GM21423 (cell line): ENCODE measurements around the gene ABI3BP.

Experiments used
- ATAC-seq: cut with Tn5 transposase; IDR thresholded peaks from one replicate; pipeline ENCODE4 v1.9.1; 2021; ENCODE audit warnings: mild to moderate bottlenecking, moderate library complexity; ENCODE audit not compliant: unreplicated experiment

The ABI3BP gene

DNA sequence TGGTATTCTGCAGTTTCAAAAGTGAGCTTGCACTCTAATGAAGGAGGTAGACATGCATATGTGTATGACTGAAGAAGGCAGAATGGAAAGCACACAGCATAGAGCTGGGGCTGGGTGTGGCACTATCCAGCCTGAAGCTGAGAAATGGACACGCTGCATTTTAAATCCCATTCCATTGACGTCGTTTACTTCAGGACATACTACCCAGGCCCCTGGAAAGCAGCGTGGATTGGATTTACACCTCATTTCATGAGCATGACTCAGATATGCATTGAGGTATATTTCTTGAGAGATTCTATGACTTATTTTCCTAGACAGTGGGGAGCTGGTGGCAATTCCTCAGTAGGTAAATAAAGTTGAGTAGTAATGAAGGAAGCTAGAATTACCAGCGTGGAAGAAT is 101.4 kb downstream of the ABI3BP start:
- ATAC-seq, result no peak

DNA sequence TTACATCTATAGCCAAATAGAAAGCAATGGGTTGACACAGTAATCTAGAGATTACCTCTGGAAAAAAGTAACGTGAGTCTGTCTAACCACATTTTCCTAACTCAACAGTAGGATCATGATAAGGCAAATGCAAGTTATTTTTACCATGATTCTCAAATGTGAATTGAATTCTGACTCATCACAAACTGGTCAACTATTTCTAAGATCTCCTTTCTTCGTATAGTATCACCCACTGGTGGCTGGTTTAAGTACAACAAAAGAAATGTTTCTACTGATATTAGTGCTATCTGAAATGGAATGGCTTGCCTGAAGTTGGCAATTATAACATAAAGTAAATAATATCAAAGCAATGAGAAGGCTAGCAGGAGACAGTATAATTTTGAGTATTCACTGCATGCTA is 102.2 kb downstream of the ABI3BP start:
- ATAC-seq, result no peak

DNA sequence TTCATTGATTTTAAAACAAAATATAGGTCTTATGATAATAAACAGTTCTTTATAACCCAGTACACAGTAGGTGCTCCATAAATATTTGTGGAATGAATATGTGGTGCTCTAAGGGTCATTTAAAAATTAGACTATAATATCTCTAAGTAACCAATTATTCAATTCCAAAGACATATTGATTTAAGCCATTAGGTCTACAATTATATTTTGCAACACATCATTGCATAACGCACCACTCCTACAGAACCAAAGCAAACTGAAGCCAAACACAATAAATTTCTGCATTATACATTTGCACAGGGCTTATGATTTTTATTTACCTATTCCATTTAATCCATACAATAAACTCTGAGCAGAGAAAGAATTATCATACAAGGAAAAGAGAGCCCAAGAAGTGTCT is 104.3 kb downstream of the ABI3BP start:
- no peak for ATAC-seq

DNA sequence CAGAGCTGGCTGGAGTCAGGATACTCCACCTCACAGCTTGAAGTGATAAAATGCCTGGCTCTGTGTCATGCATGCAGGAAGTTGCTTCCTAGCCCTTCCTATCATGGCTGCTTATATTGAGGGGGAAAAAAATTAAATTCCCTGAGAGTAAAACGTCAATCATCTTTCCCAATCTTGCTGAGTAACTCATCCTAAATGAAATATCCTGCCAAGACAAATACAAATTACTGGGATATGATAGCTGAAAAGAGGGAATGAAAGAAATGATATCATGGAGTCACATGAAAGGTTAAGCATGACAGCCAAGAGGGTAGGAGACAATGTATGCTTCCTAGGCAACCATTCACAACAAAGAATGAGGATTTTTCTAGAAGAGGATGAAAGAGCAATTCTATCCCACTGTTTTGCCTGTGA is 110.6 kb downstream of the ABI3BP start:
- ATAC-seq, result no peak

DNA sequence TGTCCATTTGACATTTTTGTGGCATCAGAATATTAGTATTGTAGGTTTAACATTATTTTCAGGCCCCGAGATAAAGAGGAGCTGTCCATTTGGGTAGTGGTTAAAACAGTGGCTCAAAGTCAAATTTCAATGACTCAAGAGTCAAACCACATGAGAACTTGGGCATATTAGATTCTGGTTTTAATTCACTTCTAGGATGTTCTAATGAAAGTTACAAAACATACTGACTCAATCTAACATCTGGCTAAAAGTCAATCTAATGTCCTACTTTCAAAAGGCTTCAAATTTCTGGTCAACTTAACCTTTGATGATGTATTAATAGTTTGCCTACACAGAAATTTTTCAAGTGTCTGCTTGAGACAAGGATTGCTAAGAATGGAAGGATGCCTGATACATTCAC is 112.4 kb downstream of the ABI3BP start:
- ATAC-seq, result no peak

DNA sequence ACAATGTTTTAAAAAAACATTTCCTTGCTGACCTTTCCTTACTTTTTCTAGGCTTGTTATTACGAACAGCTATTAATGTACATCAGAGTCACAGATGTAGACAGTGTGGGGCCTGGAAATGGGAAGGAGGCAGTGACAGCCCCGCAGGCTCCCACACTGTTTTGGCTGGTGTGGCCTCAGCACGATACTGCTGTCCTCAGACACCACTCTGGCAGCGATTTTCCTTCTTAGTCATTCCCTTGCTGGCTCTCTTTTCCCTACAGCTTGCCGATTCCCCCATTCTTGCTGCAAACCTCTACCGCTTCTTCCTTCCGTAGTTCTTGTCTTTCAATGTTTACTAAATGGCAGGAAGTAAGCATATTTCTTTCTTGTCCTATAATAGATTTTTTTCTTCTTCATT is 113.1 kb downstream of the ABI3BP start:
- ATAC-seq, result no peak

DNA sequence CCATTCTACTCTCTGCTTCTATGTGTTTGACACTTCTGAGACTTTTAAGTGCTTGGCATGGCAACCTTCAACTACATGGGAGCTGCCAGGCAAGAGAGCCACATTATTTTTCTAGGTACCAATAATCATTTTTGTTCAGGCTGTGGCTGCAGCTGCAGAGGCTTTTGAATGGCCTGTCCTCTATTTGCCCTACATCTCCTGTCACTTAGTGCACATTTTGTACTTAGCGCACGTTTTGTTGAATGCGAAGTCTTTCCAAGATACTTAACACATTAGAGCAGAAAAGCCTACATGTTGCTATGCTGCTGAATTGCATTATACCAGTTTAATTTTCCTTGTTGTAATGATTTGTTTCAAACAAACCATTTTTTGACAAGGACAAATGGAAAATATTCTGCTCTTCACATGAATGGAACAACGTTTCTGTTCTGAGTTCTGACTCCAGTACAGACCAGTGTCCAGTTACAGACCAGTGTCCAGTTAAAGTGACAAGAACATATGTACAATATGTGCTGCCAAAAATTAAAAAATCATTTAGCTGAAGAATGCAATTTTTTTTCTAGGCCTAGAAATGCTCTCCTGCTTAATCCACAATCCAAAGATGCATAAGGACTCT is 113.9 kb downstream of the ABI3BP start:
- no peak for ATAC-seq

DNA sequence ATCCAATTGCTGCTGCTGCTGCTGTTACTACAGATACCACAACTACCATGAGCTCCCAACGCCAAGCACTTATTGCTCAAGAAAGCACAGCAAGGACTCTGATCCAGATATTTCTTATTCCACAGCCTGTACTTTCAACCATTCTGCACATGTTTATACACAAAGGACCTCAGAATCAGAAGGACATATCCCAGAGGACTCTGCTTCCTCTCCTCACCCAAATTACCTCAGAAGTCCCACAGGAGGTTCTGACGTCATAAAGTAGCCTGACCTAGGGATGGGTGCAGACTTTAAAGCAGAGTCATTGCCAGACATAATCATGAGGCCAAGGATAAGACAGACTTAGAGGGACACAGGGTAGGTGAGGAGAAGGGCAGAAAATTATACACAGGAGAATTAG is 115.9 kb downstream of the ABI3BP start:
- no peak for ATAC-seq

DNA sequence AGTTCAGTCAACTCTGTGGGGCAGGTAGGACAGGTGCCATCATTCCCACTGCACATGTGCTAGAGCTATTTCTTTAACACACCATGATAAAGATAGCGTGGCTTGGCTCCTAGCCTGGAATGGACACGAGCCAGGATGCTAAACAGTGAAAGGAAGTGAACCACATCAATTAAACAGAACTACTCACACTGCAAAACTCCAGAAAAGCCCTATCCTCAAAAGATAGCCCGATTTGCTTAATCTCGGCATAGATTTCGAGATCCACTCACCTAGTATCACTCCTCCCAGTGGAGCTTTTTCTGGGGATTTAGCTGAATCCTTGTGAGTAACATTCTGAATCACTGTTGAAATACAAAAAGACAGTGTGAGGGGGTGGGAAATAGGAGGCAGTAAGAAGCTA is 118.0 kb downstream of the ABI3BP start:
- ATAC-seq, result no peak

DNA sequence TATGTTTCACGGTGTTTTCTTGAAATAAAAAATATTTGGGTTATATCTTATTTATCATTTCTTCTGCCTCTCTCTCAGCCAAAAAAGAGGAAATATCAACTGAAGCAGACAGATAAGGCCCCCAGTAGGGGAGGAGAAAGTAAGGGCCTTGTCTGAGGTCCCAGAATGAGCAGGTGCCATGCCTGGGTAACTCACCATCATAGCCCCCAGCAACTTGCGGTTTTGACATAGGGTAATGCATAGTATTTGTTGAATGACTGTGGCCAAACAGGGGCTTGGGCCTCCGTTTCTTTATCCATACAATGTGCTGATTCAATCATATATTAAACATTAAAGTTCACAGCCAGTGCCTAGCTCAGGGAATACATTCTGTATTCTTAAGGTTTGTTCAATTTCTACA is 119.6 kb downstream of the ABI3BP start:
- no peak for ATAC-seq

DNA sequence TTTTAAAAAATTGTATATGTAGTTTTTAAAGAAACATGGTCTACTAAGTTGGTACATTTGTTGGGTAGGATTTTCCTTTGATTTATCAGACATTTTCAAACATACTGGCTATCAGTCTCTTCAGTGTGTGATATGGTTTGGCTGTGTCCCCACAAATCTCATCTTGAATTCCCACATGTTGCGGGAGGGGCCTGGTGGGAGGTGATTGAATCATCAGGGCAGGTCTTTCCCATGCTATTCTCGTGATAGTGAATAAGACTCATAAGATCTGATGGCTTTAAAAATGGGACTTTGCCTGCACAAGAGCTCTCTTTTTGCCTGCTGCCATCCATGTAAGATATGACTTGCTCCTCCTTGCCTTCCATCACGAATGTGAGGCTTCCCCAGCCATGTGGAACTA is 121.9 kb downstream of the ABI3BP start:
- no peak for ATAC-seq

DNA sequence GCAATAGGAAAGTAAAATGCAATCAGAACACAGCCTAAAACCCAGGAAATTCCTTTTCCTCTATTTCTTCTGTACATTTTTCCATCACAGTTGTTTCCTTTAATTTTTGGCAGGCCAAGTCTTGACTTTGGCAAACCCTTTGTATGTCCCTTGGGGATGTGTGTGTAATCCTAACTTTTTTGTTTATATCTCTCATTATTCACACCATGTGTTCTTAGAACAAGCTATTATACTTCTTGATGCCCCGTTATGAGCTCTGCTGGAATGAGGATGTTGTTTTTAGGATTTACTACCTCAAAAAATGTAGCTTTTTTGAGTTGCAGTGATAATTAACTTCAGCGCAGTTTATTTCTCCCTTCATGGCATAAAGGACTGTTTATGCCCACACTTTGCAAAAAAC is 123.4 kb downstream of the ABI3BP start:
- ATAC-seq, result no peak

DNA sequence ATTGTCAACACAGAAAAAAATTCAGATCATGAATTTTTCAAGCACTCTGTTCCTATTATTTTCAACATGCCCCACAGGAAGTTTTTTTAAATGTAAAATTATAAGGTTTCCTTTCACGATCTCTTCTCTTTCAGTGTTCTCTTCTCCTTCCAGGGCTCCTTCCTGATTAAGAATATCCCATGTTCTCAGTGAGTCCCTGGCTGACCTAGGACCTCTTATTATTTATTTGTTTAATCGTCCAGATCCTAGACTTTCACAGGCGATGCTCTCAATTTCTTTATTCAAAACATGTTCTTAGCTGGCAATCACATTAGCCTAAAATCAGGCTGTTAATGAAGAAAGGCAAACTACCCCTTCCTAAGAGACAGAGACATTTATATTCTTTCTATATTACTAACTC is 124.3 kb downstream of the ABI3BP start:
- no peak for ATAC-seq

DNA sequence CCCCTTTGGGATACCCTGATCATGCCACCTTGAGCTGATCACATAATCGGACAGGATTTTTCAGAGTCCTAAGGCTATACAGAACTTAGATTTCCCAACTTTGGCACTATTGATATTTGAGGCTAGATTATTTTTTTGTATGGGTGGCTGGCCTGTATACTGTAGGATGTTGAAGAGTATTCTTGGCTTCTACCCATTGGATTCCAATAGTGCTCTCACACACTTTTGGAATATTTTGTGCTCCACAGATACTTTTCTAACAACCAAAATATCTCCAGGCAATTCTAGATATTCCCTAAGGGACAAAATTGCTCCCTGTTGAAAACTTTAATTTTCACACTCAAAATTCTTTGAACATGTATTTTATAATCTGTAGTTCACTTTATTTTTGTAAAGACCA is 125.1 kb downstream of the ABI3BP start:
- ATAC-seq, result no peak

DNA sequence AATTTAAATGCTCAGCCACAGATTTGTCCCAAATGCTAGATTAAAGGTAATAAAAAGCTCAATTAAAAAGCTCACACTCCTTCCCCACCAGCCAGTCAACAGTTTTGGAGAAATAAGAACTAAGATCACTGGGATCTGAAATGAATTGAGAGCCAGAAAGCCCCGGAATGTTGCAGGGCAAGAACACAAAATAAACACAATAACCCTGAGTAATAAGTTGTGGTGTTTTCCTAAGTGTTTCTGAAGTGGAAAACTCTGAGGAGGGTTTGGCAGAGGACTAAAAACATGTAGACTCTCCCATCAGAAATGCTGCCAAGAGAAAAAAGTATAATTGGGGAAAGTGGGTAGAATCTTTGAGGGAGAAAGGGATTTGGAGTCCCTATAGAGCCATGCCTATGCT is 127.8 kb downstream of the ABI3BP start:
- no peak for ATAC-seq

DNA sequence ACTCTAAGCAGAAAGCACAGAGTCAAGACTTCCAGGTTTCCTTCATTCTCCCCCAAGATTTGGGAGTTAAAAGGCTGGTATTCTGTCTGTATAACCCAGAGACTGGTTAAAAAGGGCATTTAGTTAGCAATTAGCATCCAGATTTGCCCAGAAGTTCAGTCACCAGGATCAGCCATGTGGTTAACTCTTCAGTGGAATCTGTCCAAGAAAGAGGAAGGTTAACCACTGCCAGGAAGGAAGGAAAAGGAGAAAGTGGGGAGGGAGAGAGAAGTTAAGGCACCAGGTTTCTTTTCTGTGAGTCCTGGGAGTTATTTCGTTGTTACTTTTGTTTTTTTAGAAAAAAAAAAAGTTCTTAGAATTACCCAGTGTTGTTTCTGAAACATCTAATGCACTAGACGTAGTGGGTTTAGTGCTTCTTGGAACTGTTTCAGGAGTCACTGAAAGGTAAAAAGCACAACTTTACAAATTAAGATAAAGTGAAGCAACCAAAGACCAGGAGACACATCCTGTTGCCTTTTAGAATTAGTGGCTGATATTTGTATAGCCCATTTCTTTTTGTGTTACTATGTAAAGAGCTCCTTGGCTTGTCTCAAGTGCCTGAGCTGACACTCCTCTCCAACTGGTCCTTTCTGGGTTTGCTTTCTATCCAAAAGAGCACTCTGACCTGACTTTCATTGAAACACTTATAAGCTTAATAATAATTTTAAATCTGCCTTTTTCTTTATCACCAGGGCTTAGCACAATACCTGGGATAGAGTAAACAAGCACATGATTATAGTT is 128.6 kb downstream of the ABI3BP start:
- no peak for ATAC-seq

DNA sequence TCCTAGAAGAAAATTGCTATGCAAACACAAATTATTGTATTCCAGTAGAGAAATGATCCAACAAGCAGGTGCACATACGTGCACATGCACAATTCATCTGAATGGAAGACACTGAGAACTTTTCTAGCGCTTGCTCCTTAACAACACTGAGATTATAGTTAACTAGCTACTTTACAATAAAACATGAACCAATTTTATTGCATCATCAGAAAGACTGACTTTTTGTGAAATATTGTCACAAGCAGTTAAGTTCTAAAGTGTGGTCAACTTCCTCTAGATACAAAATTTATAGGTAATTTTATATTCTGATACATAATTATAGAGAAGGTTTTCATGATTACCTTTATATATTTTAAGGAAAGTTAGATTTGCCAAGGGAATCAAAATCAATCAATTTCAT is 135.4 kb downstream of the ABI3BP start:
- ATAC-seq, result no peak

DNA sequence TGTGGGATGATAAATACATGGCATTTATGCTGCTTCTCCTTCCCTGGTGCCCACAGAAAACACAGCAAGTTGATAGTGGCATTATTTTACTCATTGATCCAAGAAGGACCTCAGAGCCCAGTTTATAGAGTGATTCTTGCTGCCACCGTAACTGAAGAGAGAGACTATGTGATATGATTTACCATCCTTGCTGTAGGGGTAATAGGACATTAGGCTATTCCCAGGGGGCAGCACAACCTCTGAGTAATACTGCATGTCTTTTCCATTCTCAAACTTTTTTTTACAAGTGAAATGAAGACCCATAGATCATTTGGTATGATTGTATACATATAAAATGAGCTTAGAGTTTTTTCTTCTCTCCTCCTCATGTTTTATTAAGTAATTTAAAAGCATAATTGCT is 136.4 kb downstream of the ABI3BP start:
- no peak for ATAC-seq

DNA sequence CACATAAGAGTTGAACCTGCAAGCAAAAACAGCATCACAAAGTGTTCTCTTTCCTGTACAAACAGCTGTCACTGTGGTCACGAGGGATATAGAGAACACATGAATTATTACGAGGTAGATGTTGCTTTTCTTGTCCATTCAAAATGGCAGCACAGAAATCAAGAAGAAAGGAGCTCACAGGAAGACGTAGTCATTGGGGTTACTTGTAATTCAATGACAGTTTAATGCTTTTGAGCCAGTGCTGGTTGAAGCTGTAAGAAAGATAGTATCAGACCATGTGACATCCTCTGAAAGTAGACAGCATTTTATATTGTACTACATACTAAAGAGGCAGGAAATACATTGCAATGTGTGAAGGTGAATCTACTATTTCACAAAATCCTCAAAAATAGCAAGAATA is 140.4 kb downstream of the ABI3BP start:
- ATAC-seq, result no peak

DNA sequence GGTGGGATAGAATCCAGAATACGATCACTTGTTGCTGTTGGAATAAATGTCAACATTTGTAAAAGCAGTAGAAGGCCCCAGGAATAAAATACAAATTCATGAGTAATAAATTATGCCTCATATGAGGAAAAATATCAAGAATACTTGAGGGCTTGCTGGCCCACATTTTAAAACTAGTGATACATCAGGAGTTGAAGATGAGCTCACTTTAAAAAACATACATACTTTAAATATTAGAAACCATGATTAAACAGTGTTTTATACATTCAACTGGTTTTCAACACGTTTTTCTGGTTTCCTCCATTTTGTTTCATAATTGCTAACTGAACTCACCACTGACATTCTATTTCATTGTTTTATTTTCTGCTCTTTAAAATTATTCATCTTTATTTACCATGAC is 142.5 kb downstream of the ABI3BP start:
- ATAC-seq, result no peak

DNA sequence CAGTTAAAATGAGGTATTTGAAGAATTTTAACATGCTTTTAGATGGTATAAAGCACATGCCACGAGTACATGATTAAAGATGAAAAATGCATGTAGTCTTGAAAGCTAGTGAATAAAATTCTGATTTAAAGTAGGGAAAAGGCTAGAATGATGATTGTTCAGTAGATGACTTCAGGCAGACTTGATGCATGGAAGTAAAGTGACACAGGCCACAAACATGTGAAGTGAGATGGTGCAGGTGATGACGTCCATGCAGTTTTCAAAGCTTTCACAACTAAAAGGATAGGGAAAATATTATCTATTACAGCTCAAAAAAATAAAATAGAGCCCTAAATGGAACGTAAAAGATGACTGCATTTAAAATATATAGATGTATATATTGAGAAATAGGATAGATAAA is 143.1 kb downstream of the ABI3BP start:
- ATAC-seq, result no peak

DNA sequence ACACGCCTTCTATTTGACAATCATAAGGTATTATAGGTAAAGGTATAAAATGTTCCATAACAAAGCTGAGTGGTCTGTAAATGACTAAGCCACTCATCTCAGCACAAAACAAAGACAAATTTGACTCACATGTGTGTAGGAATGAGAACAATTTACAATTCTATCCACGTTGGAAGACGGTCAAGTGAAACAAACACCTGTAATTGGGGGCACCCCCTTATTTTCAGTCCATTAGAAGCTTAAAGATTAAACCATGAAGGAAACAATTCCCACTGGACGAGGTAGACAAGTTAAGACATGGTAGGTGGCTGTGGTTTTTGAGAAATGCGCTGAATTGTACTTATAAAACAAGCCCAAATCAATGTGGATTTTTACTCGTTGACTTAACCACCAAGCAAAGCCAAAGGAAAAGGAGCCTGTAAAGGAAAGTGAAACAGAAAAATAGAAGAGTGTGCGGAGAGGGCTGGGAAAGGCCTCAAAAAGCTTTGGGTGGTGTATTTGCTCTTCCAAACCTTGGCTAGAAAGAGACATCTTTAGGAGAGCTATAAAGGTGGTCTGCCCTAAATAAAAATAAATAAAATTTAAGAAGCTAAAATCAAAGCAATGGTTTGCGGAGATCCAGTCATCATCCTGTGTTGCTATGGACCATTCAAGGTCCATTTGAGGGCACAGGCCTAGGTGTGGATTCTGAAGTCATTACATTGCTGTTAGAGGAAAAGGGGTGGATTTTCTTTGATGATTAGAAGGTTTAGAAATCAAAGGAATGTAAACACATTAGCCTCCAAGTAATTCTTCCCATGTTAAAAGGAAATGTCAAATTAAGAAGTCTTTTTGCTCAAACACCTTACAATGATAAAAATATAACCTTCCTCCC is 148.9 kb downstream of the ABI3BP start:
- no peak for ATAC-seq
